Measurements from ENCODE around the gene TMPRSS4. TPM values are rescaled to one million over a fixed set of nuclear protein-coding genes. Genes with fewer than 3 reads are reported as not detected.

Gene TMPRSS4
- total RNA-seq, 1 donor from 2014 or later = not detected

DNA sequence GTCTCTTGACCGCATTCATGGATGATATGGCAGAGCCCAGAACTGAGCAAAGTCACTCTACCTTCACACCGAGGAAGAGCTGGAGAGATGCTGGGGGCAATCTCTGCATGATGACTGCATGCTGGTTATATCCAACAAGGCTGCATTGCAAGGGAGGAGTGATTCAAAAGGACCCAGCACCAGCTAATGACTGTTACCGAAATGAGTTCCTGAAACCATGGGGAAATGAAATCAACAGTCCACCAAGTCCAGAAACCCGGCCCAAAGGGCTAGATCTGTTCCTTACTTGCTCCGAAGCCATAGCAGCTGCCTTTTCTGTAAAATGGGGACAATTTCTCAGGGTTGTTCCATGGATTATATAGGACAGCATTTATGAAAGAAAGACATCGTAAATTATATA, 11.1 kb downstream of the TMPRSS4 start:
- Mint-ChIP-seq H3K4me1 (ENCODE audit: low read depth, unreplicated experiment) (peaks cover 4% of the 10 kb centered on the region), H3K36me3 (ENCODE audit: low read depth, unreplicated experiment) (peaks cover 5% of the 10 kb centered on the region)

GRCh38 chr11:118088531-118088930, 11.7 kb downstream of the TMPRSS4 start:
- H3K9me3 ChIP-seq (ENCODE audit: insufficient read depth, low read depth, low read length) = peaks cover 15% of the 10 kb centered on the region
- no peak for DNase-seq (ENCODE audit: low read depth)
- H3K27me3 ChIP-seq (ENCODE audit: insufficient read depth, low read length) = peaks cover 2% of the 10 kb centered on the region
- H3K9ac ChIP-seq (ENCODE audit: low read length) = no peak overlapping the region
- no peak for FAIRE-seq
- H3K27ac Mint-ChIP-seq (ENCODE audit: unreplicated experiment) = no peak overlapping the region
- H3K4me2 ChIP-seq (ENCODE audit: low read length) = no peak overlapping the region
- H3K4me3 Mint-ChIP-seq (ENCODE audit: unreplicated experiment) = no peak overlapping the region
- no peaks in the 10 kb centered on the region for H3K36me3 ChIP-seq (ENCODE audit: insufficient read depth, low read length)
- peaks cover 3% of the 10 kb centered on the region for H3K27me3 Mint-ChIP-seq (ENCODE audit: low read depth, unreplicated experiment)
- no peaks in the 10 kb centered on the region for H3K4me1 ChIP-seq (ENCODE audit: insufficient read depth, low read length)
- no peaks in the 10 kb centered on the region for H3K79me2 ChIP-seq (ENCODE audit: insufficient read depth, low read length)
- H4K20me1 ChIP-seq (ENCODE audit: insufficient read depth, low read length) = no peaks in the 10 kb centered on the region
- no peak overlapping the region for H3K27ac ChIP-seq (ENCODE audit: low read depth, low read length)
- peaks cover 54% of the 10 kb centered on the region for H3K9me3 Mint-ChIP-seq (ENCODE audit: unreplicated experiment)
- no peak overlapping the region for H2AFZ ChIP-seq (ENCODE audit: low read depth, low read length)
- H3K4me1 Mint-ChIP-seq (ENCODE audit: low read depth, unreplicated experiment) = peaks cover 2% of the 10 kb centered on the region
- no peak overlapping the region for H3K4me3 ChIP-seq (ENCODE audit: insufficient read depth, low read depth, low read length)
- H3K36me3 Mint-ChIP-seq (ENCODE audit: low read depth, unreplicated experiment) = peaks cover 5% of the 10 kb centered on the region
- TF ChIP-seq EZH2 (IDR thresholded peaks at IDR 0.05; ENCODE audit: insufficient read depth, low read length) = no peak
- TF ChIP-seq, protein P1, sequence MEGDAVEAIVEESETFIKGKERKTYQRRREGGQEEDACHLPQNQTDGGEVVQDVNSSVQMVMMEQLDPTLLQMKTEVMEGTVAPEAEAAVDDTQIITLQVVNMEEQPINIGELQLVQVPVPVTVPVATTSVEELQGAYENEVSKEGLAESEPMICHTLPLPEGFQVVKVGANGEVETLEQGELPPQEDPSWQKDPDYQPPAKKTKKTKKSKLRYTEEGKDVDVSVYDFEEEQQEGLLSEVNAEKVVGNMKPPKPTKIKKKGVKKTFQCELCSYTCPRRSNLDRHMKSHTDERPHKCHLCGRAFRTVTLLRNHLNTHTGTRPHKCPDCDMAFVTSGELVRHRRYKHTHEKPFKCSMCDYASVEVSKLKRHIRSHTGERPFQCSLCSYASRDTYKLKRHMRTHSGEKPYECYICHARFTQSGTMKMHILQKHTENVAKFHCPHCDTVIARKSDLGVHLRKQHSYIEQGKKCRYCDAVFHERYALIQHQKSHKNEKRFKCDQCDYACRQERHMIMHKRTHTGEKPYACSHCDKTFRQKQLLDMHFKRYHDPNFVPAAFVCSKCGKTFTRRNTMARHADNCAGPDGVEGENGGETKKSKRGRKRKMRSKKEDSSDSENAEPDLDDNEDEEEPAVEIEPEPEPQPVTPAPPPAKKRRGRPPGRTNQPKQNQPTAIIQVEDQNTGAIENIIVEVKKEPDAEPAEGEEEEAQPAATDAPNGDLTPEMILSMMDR (IDR thresholded peaks at IDR 0.05; ENCODE audit: insufficient read depth, low read depth, low read length) = no peak

More for the DNA sequence above, 11.1 kb downstream of the TMPRSS4 start:
- Mint-ChIP-seq H3K27me3 (ENCODE audit: low read depth, unreplicated experiment) (peaks cover 7% of the 10 kb centered on the region), H3K9me3 (ENCODE audit: unreplicated experiment) (peaks cover 57% of the 10 kb centered on the region), H3K4me3 (ENCODE audit: unreplicated experiment) (no peak overlapping the region), H3K27ac (ENCODE audit: unreplicated experiment) (no peak overlapping the region)
- FAIRE-seq (no peak), DNase-seq (ENCODE audit: low read depth) (no peak)
- Histone ChIP-seq H3K4me1 (ENCODE audit: insufficient read depth, low read length) (no peaks in the 10 kb centered on the region), H3K36me3 (ENCODE audit: insufficient read depth, low read length) (no peaks in the 10 kb centered on the region), H3K9me3 (ENCODE audit: insufficient read depth, low read depth, low read length) (peaks cover 15% of the 10 kb centered on the region), H3K4me3 (ENCODE audit: insufficient read depth, low read depth, low read length) (no peak overlapping the region), H3K27me3 (ENCODE audit: insufficient read depth, low read length) (peaks cover 2% of the 10 kb centered on the region), H3K9ac (ENCODE audit: low read length) (no peak overlapping the region), H3K27ac (ENCODE audit: low read depth, low read length) (no peak overlapping the region), H3K79me2 (ENCODE audit: insufficient read depth, low read length) (no peaks in the 10 kb centered on the region), H3K4me2 (ENCODE audit: low read length) (no peak overlapping the region), H2AFZ (ENCODE audit: low read depth, low read length) (no peak overlapping the region), H4K20me1 (ENCODE audit: insufficient read depth, low read length) (no peaks in the 10 kb centered on the region)
- TF ChIP-seq, protein P1 (IDR thresholded peaks at IDR 0.05; ENCODE audit: insufficient read depth, low read depth, low read length) = no peak
- TF ChIP-seq EZH2 (IDR thresholded peaks at IDR 0.05; ENCODE audit: insufficient read depth, low read length) = no peak

- no peaks in the 10 kb centered on the region for H3K4me1 ChIP-seq (ENCODE audit: insufficient read depth, low read length)
- H2AFZ ChIP-seq (ENCODE audit: low read depth, low read length) = no peak overlapping the region
- no peaks in the 10 kb centered on the region for H3K79me2 ChIP-seq (ENCODE audit: insufficient read depth, low read length)
- Mint-ChIP-seq H3K9me3 (ENCODE audit: unreplicated experiment) (peaks cover 56% of the 10 kb centered on the region), H3K4me3 (ENCODE audit: unreplicated experiment) (no peak overlapping the region), H3K27ac (ENCODE audit: unreplicated experiment) (no peak overlapping the region), H3K27me3 (ENCODE audit: low read depth, unreplicated experiment) (peaks cover 6% of the 10 kb centered on the region), H3K36me3 (ENCODE audit: low read depth, unreplicated experiment) (peaks cover 5% of the 10 kb centered on the region), H3K4me1 (ENCODE audit: low read depth, unreplicated experiment) (peaks cover 2% of the 10 kb centered on the region)
- H3K36me3 ChIP-seq (ENCODE audit: insufficient read depth, low read length) = no peaks in the 10 kb centered on the region
- TF ChIP-seq, protein P1 (IDR thresholded peaks at IDR 0.05; ENCODE audit: insufficient read depth, low read depth, low read length) = no peak
- no peak for TF ChIP-seq EZH2 (IDR thresholded peaks at IDR 0.05; ENCODE audit: insufficient read depth, low read length)
- H3K9ac ChIP-seq (ENCODE audit: low read length) = no peak overlapping the region
- FAIRE-seq (no peak), DNase-seq (ENCODE audit: low read depth) (no peak)
- no peak overlapping the region for H3K27ac ChIP-seq (ENCODE audit: low read depth, low read length)
- no peak overlapping the region for H3K4me3 ChIP-seq (ENCODE audit: insufficient read depth, low read depth, low read length)
- H3K9me3 ChIP-seq (ENCODE audit: insufficient read depth, low read depth, low read length) = peaks cover 15% of the 10 kb centered on the region
- H3K27me3 ChIP-seq (ENCODE audit: insufficient read depth, low read length) = peaks cover 5% of the 10 kb centered on the region
- H4K20me1 ChIP-seq (ENCODE audit: insufficient read depth, low read length) = no peaks in the 10 kb centered on the region
- H3K4me2 ChIP-seq (ENCODE audit: low read length) = no peak overlapping the region
These were observed 13.8 kb downstream of the TMPRSS4 start for GRCh38 chr11:118090545-118091162.

Measured in astrocyte (in vitro differentiated cells and primary cell).